Right lobe of liver (tissue), 4 donors: ENCODE measurements around the gene AHNAK2.

Experiments
- CTCF ChIP-seq, 4 donors: fragments of 200-600 bp in 3 of 4; fragments of 450-650 bp in 1 of 4; IDR thresholded peaks; one replicate each; pipeline versions ENCODE4 v1.5.1 to v1.8.0; 2016 to 2022; ENCODE audit warnings: antibody characterized with exemption in 4 of 4, mild to moderate bottlenecking in 2 of 4
- POLR2A ChIP-seq: fragments of 450-650 bp; IDR thresholded peaks from one replicate; pipeline ENCODE4 v1.6.1; 2017; ENCODE audit warnings: antibody characterized with exemption, mild to moderate bottlenecking
- donor health status: DM: no; HTN: no; CAD: no.
- donor health status: DM: no; HTN: no; CAD: no.
- donor health status: DM: no; HTN: yes; CAD: no.

DNA sequence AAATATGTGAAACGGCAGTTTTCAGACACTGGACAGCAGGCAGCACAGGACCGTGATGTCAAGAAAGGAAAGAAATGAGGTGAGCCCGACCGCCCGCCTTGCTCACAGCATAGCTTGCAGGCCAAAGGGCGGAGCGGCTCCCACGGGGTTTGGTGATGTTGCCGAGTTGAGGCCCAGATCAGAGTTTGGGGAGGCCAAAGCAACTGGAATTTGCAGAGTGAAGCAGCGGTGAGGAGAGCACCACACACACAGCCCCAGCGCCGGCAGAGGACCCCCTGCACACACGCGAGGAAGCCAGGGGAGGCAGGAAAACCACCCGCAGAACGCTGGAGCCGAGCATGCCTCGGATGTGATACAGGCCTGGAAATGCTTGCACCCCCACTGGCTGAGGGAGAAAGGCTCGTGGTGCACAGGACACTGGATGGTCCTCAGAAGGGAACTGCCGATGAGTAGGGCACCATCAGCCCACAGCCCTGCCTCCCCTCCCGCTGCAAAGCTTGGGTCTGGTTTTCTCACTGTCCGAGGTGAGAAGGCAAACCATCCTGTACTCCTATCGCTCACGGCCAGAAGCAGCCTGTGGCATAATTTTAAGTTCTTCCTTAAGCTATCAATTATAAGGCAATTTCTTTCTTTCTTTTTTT is 79.2 kb downstream of the AHNAK2 start:
- TF ChIP-seq CTCF (IDR thresholded peaks at IDR 0.05) = no peak
- TF ChIP-seq POLR2A = no peak
